GM21447 (cell line): ENCODE measurements around the gene WIPF1.
"Not testable (repeated sequence)": the region's sequence is repeated elsewhere in the genome, so short reads cannot be mapped to it uniquely, and the experiment has no call there.

ENCODE experiments used
- ATAC-seq: cut with Tn5 transposase; IDR thresholded peaks from one replicate; pipeline ENCODE4 v1.9.1; 2021; ENCODE audit not compliant: unreplicated experiment

The WIPF1 gene

DNA sequence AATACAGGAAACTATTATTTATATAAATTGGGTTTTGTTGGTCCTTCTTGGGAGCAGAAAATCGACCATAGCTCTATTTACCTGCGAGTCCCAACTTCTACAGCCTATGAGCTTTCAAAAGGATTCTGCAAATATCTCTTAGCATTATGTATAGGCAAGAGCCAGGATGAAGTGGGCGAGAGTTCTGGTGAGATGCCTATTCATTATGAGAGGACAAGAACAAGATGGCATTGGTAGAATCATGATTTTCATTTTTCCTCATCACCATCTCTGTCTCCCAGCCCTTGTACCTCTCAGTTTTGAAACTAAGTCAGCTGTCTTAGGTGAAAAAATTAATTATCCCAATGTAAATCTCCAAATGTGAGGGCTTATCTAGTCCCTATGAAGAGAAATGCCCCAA lies 25.0 kb downstream of the WIPF1 start:
- no peak for ATAC-seq

DNA sequence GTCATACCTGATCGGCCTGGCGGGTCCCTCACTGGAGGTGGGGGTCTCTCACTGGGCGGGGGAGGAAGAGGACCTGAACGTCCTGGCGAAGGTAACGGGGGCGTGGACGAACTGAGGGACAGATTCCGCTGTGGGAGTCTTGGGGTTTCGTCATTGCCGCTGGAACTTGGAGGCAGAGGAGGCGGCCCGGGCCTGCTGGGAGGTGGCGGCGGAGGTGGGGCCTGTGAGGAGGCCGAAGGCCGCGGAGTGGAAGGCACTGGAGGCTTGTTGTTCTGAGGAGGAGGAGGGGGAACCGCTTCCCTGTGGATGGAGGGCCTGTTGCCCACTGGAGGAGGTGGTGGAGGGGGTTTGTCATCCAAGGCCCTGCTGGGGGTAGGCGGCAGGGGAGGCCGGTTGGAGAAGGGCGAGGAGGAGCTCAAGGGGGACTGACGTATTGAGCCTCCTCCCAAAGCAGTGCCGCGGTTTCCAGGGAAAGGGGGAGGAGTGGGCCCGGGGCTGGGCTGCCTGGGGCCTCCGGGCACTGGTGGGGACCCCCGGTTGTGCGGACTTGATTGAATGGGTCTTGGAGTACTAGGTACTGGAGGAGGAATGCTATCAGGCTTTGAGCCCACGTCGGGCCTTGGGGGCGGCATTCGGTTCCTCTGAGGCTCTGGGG lies 25.8 kb downstream of the WIPF1 start:
- ATAC-seq = no peak

DNA sequence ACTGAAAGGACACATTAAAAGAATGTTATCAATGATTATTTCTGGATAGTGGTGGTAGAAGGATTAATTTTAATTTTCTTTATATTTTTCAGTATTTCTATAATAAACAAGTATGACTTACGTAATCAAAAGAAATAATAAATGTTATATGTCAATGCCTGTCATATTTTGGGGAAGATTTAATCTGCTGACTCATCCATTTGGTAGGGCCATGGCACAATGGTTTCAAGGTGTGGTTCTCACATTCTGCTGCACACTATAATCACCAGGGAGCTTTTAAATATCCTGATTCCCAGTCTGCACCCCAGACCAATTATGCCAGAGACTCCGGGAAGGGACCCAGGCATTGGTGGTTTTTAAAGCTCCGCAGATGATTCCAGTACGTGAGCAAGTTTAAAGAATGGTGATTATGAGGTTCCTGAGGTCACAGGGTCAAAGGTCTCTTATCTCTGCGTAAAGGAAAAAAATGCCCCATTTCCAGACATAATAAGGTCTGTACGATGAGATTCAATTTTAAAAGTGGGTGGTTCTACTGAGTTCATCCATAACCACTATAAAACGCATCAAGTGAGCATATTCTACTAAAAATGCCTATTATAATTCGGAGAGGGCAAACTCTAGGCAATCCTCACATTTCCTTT lies 27.2 kb downstream of the WIPF1 start:
- ATAC-seq = no peak

DNA sequence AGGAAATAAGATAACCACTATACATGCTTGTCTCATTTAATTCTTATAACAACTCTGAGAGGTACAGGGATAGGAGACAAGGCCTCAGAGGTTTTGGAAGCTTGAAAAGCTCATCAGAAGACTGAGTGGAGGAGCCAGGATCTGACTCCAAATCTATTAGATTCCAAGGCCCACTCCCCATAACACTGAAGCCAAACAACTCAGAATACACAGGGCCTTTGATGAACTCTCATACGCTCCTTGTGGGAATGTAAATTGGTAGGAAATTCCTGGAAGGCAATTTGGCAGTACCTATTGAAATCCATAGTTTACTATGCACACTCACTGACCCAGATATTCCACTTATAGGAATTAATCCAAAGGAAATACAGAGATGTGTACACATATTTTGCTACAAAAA lies 27.9 kb downstream of the WIPF1 start:
- no peak for ATAC-seq

DNA sequence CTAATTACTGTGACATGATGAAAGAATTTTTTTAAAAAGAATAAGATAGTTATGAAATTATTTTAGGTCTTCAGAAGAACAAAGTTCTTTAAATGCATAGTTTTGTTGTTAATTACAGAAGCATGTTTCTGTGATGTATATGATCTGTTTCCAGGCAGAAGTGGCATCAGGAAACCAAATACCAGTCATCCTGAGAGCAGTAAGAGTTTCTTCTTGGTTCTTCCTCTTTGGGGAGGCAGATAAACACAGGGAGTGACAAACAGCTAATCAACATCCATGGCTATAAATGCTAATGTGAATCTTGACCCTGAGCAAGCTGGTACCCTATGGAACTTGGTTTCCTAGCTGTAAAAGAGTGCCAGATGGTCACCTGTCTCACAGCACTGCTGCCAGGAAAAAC lies 29.2 kb downstream of the WIPF1 start:
- no peak for ATAC-seq

DNA sequence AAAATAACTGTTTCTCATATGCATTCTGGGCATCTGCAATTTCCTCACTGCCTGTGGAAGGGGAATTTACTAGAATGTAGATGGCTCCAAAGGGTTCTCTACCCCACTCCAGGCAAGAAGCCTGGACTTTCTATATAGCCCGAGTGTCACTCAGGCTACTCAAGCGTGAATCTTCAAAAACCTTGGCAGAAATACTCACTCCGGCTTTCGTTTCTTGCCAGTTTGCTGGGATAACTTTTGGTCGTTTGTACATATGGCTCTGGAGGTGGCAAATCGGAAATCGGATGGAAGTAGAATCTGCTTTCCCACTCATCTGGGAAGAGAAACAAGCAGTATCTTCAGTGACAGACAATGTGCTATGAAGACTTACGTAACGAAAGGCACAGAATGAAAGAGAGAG lies 30.7 kb downstream of the WIPF1 start:
- ATAC-seq = no peak

DNA sequence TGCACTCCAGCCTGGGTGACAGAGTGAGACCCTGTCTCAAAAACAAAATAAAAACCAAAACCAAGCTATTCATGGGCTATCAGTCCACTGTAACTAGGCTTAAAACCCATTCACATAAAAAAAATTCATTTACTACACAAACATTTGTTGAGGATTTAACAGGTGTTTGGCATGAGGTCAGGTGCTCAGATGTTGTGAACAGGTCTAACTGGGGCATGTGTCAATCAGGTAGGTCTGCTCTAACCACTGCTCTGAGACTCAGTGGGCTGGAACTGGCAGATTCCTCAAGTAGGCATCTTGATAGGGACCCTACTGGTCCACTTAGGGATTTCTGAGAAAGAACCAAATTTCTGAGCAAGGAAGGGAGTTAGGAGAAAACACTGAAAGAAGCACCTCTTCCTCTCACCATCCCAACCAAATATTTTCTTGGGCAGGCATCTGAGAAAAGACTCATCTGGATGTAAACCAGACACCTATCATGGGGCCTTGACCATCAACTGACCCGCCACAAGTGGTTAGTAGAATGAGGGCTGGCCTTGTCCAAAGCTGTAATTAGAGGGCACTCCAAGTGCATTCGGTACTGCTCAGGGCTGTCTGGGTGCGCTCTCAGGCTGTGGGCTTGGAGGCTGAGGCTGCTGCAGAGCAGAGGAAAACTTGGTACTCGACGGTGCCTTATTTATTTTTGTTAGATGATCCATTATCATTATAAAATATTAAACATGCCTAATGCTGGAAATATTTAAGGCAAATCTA lies 33.9 kb downstream of the WIPF1 start:
- no peak for ATAC-seq

DNA sequence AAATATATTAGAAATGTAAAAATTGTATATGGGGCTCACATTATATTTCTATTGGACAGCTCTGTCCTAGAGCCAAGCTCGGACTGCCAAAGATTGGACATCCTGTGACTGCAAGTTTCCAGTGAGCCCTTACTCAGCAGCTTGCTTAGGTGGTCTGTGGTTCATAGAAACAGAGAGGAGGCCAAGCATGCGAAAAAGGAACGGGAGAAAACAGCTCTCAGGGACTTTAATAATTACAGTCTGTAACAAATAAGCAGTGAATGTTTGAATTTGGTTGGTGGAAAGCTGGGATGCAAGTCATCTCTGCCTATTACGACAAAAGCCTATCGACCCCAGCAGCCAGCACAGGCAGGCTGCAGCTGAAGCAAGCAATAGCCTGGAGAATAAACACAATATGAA lies 35.6 kb downstream of the WIPF1 start:
- ATAC-seq = no peak

DNA sequence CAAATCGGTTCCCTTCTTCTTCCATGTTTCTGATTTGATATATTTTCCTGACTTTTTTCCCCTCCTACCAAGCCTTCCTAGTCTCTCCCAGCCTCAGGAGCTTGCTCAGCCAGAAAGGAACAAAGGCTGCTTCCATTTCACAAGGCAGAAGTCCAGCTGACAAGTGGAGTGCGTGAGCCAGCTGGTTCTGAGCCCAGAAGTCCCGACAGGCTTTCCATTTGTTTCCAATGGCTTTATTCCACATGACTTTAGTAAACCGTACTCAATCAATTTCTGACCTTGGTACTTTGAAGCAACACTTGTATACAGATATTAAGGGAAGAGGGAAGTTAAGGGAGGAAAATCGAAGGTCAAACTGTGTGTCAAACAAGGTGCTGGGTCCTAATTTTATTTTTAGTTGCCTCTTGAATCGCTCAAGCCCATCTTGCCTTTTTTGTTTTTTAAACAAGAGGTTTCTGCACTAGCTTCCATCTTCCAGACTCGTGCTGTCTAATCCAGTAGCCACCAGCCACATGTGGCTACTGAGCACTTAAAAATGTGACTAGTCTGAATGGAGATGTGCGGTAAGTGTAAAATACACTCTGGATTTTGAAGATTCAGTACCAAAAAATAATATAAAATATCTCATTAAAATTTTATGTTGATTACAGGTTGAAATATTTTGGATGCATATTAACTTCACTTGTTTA lies 36.2 kb downstream of the WIPF1 start:
- no peak for ATAC-seq

DNA sequence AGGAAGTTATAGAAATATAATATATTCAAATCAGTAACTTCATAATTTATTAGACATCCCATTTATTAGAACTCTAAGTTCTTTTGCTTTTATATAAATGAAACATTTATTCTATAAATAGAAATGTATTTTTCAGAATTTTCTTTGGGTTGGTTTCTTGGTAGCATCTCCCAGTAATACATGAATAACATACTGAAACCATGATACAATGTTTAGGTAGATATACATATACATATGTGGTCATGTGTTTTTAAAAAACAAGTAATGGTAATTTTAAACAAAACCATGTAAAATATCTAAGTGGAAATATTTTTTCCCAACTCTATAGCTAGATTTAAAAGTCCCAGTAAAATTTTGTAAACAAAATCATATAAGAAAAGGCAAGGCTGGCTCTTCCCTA lies 36.9 kb downstream of the WIPF1 start:
- no peak for ATAC-seq

DNA sequence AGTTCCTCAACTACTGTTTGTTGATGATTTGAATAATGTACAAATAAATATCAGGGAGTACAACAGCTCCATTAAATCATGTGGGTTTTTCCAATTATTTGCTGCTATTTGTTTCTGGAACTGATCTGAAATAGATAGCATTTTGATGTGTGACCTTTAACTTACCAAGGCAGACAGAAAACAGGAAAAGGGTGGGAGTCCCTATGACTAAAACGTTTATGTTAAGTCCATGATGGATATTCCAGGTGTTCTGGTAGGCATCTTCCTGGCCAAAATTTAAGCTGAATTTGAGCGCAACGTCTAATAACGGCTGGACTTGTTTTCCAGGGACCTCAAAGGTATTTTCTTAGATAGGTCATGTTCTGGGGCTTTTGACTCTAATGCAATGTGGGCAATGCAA lies 41.6 kb downstream of the WIPF1 start:
- no peak for ATAC-seq

DNA sequence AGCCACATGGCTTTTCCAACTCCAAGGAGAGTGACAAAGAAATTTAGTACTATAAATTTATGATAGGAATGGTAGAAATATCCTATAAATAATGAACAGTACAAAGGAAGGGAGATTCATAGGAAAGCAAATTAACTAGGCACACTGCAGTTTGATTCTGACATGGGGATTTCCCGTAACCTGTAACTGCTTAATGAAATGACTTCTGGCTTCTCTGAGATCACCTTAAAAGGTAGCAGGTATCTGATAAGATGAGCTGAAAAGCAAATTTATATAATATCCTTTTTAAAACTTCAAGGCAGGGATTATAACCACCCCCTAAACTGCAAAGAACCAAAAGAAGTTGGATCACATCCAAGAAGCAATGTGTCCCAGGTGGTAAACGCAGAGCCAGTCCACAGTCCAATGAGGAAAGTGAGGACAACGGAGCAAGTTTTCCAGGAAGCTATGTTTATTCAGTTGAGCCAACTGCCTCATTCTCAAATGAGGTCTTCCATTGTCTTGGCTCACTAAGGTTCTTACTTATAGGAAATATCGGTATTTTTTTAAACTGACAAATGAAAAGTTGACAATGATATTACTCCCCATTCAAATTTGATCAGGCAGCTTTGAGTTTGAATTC lies 43.0 kb downstream of the WIPF1 start:
- no peak for ATAC-seq

DNA sequence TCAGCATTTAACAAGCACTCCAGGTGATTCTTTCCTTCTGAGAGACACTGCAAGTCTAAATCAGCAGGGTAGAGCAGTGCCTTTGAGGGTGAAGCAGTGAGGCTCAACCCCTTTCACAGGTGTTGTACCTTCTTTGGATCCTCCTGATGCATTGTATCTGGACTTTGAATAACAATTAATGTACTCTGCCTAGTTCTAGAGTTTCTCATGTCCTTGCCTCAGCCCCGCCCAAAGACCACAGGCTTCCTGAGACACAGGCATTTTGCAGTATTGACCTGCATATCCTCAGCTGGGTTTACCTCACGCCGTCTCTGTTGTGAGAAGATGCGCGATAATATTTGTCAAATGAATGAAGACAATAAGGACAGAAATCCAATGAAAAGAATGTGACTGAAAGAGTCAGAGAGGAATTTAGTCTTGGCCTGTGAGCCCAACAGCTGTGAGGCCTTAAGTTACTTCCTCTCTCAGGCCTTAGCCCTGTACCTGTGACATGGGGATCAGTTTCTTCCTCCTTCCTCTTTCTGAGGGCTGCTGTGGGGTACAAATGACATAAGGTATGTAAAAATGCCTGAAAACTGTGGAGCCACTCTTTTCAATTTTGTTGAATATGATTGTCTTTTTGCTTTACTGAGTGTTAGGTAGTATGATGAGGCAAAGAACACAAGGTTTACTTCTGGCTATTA lies 43.7 kb downstream of the WIPF1 start:
- no peak for ATAC-seq

DNA sequence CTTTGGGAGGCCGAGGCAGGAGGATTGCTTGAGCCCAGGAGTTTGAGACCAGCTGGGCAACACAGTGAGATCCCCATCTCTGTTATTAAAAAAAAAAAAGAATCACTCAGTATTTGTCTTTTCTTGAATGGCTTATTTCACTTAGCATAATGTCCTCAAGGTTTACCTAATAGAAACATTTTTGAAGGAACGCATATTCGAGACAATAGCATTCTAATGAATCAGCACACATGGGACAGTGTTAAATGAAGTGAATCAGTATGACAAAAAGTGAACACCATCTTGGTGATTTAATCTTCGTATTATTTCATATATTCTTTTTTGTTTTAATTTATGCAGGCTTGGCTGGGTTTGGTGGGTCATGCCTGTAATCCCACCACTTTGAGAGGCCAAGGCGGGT lies 44.7 kb downstream of the WIPF1 start:
- no peak for ATAC-seq

DNA sequence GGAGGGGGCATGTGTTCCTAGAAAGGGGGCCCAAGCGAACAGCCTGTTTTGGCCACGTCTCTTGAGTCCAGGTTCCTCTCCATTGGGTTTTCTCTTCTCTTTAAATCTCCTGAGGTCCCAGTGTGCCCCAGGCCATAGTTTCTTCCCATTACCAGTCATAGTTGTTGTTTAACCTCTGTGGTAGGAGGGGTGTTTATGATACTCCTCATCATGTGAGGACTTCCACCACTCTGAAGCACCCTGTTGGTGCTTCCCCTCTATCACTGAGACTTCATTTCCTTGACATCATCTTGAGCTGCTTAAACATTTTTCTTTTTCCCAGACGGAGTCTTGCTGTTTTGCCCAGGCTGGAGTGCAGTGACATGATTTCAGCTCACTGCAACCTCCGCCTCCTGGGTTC lies 45.9 kb downstream of the WIPF1 start:
- ATAC-seq = no peak

DNA sequence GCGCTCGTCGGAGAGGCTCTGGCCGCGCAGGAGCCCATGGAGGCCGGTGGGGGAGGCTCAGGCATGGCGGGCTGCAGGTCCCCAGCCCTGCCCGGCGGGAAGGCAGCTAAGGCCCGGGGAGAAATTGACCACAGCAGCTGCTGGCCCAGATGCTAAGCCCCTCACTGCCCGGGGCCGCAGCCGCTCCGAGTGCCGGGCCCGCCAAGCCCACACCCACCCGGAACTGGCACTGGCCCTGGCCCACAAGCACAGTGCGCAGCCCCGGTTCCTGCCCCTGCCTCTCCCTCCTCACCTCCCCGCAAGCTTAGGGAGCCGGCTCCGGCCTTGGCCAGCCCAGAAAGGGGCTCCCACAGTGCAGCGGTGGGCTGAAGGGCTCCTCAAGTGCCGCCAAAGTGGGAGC lies 49.0 kb downstream of the WIPF1 start:
- not testable (repeated sequence) for ATAC-seq

DNA sequence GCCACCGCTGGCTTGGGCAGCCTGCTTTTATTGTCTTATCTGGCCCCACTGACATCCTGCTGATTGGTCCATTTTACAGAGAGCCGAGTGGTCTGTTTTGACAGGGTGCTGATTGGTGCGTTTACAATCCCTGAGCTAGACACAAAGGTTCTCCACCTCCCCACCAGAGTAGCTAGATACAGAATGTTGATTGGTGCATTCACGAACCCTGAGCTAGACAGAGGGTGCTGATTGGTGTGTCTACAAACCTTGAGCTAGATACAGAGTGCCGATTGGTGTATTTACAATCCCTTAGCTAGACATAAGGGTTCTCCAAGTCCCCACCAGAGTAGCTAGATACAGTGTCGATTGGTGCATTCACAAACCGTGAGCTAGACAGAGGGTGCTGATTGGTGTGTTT lies 49.6 kb downstream of the WIPF1 start:
- not testable (repeated sequence) for ATAC-seq

DNA sequence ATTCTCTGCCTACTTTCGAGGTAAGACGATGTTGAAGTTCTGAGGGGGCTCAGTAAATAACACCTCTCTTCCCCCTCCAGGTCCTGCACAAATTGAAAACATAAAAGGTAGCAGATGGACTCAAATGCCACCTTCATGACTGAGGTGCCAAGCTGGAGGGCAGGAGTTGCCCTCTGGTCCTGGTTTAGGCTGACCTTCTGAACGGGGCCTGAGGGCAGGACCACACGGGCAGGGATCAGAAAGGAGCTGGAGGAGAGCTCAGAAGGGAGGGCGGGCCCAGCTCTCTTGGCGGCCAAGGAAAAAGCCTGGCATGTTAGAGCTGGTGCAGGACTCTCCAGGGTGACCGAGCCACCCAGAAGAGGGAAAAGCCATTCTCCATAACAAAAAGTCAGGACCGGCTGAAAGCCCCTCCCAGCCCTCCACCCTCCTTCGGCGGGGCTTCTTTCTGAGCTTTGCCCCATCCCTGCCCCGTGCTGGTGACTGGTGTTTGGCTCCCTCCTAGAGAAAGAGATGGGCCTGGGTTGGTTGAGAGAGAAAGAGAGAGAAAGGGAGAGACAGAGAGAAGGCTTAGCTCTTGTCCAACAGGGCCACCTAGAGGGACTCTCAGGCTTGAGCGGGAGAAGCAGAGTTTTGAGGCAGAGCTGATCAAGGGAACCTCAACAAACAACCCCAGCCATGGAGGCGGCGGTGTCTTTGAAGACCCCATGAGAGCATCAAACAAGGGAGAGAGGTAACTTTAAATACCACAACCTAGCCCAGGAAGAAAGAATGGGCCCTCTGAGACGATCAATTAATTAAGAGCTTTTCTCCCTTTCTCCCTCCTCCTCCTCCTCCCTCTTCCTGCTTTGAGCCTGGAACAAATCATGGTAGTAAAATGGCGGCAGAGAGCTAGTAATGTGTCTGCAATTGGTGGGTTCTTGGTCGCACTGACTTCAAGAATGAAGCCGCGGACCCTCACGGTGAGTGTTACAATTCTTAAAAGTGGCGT lies 50.8 kb downstream of the WIPF1 start:
- no peak for ATAC-seq

DNA sequence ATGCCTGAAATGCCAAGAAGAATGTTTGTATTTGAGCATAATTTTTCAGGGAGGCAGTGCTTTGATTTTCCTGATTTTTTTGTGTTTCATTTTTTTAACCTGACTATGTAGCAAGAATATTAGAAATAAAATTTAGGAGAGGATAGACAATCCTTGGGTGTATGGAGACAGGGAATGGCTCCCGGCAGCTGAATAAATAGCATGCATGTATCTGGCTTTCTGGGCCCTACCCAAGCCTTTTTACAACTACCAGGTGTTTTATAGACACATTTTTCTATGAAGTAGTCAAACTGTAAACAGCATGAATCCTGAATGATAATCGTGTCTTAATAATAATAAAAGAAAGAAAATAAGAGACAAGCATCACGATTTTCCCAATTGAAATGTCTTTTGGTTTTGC lies 52.4 kb downstream of the WIPF1 start:
- no peak for ATAC-seq

DNA sequence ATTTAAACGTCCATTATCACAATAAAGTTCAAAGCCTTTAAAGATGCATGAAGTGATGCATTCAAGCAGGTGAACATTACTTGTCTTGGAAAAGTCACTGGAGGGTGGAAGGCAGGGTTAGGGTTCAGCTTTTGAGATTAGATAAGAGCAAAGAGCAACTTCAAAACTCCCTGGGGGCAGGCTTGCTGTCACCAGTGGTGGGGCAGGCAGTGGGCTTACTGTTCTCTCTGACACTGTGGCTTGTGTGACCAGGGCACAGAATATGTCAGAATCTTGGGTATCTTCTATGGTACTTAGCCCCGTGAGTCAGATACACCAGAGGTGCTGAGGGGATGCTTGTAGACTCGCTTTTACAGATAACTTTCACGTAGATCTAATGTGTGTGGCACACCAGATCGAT lies 52.8 kb downstream of the WIPF1 start:
- ATAC-seq = no peak
